GM12891 (cell line): ENCODE results near the gene SMAD6.

Source experiments
- POLR2A ChIP-seq: IDR thresholded peaks from 2 replicates; pipeline ENCODE4 v1.6.1; 2011; ENCODE audit warnings: low read depth, low read length, control low read depth
- POLR2AphosphoS5 ChIP-seq: IDR thresholded peaks from 2 replicates; pipeline ENCODE4 v1.6.1; 2011; ENCODE audit warnings: low read depth, low read length, control low read depth
- POU2F2 ChIP-seq: IDR thresholded peaks from 2 replicates; pipeline ENCODE4 v1.6.1; 2011; ENCODE audit warnings: low read depth, mild to moderate bottlenecking, control low read depth, low read length, moderate library complexity

DNA sequence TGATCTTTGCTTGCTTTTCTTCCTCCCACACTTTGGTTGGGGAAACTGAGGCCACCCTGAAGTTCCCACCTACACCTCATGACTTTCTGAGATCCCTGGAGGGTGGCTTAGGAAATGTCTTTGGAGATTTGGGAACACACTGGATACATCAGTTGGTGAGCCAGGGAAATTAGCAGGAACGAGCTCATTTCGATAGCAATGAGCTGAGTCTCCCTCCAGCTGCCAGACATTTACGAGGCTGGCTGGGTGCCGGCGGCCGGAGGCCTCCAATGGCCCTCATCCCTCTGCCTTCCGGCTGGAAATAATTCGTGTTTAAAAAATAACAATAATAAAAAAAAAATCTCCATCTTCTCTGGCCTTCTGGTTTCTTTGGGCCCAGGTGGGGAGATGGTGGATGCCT, 38.8 kb downstream of the SMAD6 start:
- TF ChIP-seq POLR2A (no peak), POU2F2 (no peak), POLR2AphosphoS5 (no peak)
